PC-9 (cell line): Measurements from ENCODE around the gene KIF26A. TPM values are rescaled to one million over a fixed set of nuclear protein-coding genes. Genes with fewer than 3 reads are reported as not detected.

ENCODE experiments used
- BruUV-seq: library from RNA; stranded (reverse); fragments of 400-500 nt; replicated peaks from 2 replicates; lab custom pipeline; 2021; lab: Mats Ljungman, UMichigan
- CTCF ChIA-PET: fragments of 300-600 bp; sonication (Branson Sonifier 250); formaldehyde crosslinking; loops from one replicate; lab custom pipeline; 2022; ENCODE audit warnings: antibody characterized with exemption; lab: Charles Lee
- POLR2A ChIA-PET: fragments of 300-600 bp; sonication (Branson Sonifier 250); formaldehyde crosslinking; loops from one replicate; lab custom pipeline; 2022; ENCODE audit warnings: antibody characterized with exemption; ENCODE audit not compliant: unreplicated experiment; lab: Charles Lee
- DNase-seq, 2 experiments: peaks; one replicate each; pipeline versions ENCODE4 v3.0.0 to v3.0.0-alpha.2; 2015 to 2022; ENCODE audit warnings: mixed read lengths in 1 of 2
- H2AFZ ChIP-seq: fragments of 200-600 bp; sonication (generic); 2 replicates; pipeline ENCODE4 v1.8.1; 2017; ENCODE audit warnings: antibody characterized with exemption
- H3F3A ChIP-seq: fragments of 200-600 bp; sonication (generic); 2 replicates; pipeline ENCODE4 v1.8.1; 2017; ENCODE audit warnings: antibody characterized with exemption, mild to moderate bottlenecking, low read depth; ENCODE audit not compliant: insufficient read depth
- H3K27ac ChIP-seq: fragments of 200-600 bp; sonication (generic); 2 replicates; pipeline ENCODE4 v1.6.1; 2016; ENCODE audit warnings: mixed run types
- H3K27me3 ChIP-seq: fragments of 200-600 bp; sonication (generic); 2 replicates; pipeline ENCODE4 v1.6.1; 2016; ENCODE audit warnings: low read depth, mixed run types; ENCODE audit not compliant: insufficient read depth
- H3K36me3 ChIP-seq: fragments of 200-600 bp; sonication (generic); 2 replicates; pipeline ENCODE4 v1.6.1; 2016; ENCODE audit warnings: low read depth, mixed run types
- H3K4me1 ChIP-seq: fragments of 200-600 bp; sonication (generic); replicated peaks from 2 replicates; pipeline ENCODE4 v1.6.1; 2016; ENCODE audit warnings: mixed run types; ENCODE audit not compliant: insufficient read depth
- H3K4me2 ChIP-seq: fragments of 200-600 bp; sonication (generic); 2 replicates; pipeline ENCODE4 v1.6.1; 2017; ENCODE audit warnings: mixed run types
- H3K4me3 ChIP-seq: fragments of 200-600 bp; sonication (generic); 2 replicates; pipeline ENCODE4 v1.6.1; 2016; ENCODE audit warnings: mixed run types
- H3K79me2 ChIP-seq: fragments of 200-600 bp; sonication (generic); 2 replicates; pipeline ENCODE4 v1.6.1; 2017; ENCODE audit warnings: low read depth, mixed run types
- H3K9me2 ChIP-seq: fragments of 200-600 bp; sonication (generic); 2 replicates; pipeline ENCODE4 v1.8.1; 2017; ENCODE audit warnings: mild to moderate bottlenecking; ENCODE audit not compliant: insufficient read depth
- H3K9me3 ChIP-seq: fragments of 200-600 bp; sonication (generic); 2 replicates; pipeline ENCODE4 v1.8.1; 2016; ENCODE audit warnings: low read depth; ENCODE audit not compliant: insufficient read depth
- H4K20me1 ChIP-seq: fragments of 200-600 bp; sonication (generic); 2 replicates; pipeline ENCODE4 v1.8.1; 2017; ENCODE audit not compliant: insufficient read depth
- EZH2 ChIP-seq: fragments of 200-600 bp; sonication (generic); IDR thresholded peaks from 2 replicates; pipeline ENCODE4 v1.8.0; 2017; ENCODE audit warnings: antibody characterized with exemption, low read depth
- intact Hi-C: fragments of 100-400 bp; cut with micrococcal nuclease; formaldehyde crosslinking; loops from one replicate; pipeline ENCODE4 v1.10.0; 2022; ENCODE audit not compliant: unreplicated experiment
- total RNA-seq: library from RNA; stranded (reverse); gene quantifications from 2 replicates; pipeline ENCODE4 v1.2.3, GENCODE V29; 2021
- TF ChIP-seq, protein P1 (sequence below): fragments of 200-600 bp; sonication (generic); conservative IDR thresholded peaks from 2 replicates; pipeline ENCODE4 v1.6.1; 2017; ENCODE audit warnings: mixed run types, antibody characterized with exemption, mild to moderate bottlenecking, moderate library complexity

The KIF26A gene
- total RNA-seq, 1 experiment from 2014 or later, result 0.17 TPM

DNA sequence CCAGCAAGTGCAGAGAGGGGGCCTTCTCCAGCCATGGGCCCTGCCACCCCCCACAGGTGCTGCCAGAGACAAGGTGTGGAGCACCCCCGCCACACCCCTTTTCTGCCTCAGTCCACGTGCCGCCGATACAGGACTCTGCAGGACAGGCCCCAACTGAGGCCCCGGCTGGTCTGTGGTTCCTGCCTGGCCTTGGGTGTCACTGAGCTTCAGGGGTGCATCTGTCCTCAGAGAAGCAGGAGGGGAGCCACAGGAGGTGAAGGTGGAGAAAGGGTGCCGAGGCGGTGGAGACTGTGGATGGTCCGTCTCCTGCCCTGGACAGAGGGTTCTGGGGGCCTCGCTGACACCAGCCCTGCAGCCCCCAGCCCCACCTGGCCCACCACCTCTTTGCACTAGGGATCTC is 63.1 kb downstream of the KIF26A start:
- H3K4me2 ChIP-seq, result no peak overlapping the region
- H3K4me1 ChIP-seq, result no peaks in the 10 kb centered on the region
- intact Hi-C loops, result no loop called here
- no peaks in the 10 kb centered on the region for H3F3A ChIP-seq
- H3K27ac ChIP-seq, result no peak overlapping the region
- no peaks in the 10 kb centered on the region for H3K79me2 ChIP-seq
- H3K9me3 ChIP-seq, result no peaks in the 10 kb centered on the region
- H3K27me3 ChIP-seq, result peaks cover 82% of the 10 kb centered on the region
- no peak for DNase-seq
- no peak overlapping the region for H2AFZ ChIP-seq
- TF ChIP-seq EZH2, result no peak
- TF ChIP-seq, protein P1, sequence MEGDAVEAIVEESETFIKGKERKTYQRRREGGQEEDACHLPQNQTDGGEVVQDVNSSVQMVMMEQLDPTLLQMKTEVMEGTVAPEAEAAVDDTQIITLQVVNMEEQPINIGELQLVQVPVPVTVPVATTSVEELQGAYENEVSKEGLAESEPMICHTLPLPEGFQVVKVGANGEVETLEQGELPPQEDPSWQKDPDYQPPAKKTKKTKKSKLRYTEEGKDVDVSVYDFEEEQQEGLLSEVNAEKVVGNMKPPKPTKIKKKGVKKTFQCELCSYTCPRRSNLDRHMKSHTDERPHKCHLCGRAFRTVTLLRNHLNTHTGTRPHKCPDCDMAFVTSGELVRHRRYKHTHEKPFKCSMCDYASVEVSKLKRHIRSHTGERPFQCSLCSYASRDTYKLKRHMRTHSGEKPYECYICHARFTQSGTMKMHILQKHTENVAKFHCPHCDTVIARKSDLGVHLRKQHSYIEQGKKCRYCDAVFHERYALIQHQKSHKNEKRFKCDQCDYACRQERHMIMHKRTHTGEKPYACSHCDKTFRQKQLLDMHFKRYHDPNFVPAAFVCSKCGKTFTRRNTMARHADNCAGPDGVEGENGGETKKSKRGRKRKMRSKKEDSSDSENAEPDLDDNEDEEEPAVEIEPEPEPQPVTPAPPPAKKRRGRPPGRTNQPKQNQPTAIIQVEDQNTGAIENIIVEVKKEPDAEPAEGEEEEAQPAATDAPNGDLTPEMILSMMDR, result no peak
- no TSS peak for BruUV-seq
- CTCF ChIA-PET, result no interaction called here
- no peaks in the 10 kb centered on the region for H3K36me3 ChIP-seq
- POLR2A ChIA-PET, result interaction anchor here (0.5 kb wide), 1 partner anchor 1610 kb away, joined by 4 read pairs; no protein-coding TSS in a partner anchor
- H3K4me3 ChIP-seq, result no peak overlapping the region
- no peaks in the 10 kb centered on the region for H4K20me1 ChIP-seq
- H3K9me2 ChIP-seq, result no peaks in the 10 kb centered on the region

- TF ChIP-seq, protein P1, result no peak
- no peak for TF ChIP-seq EZH2
- CTCF ChIA-PET, result no interaction called here
- intact Hi-C loops, result no loop called here
- Histone ChIP-seq H2AFZ (no peak overlapping the region), H3K9me3 (no peaks in the 10 kb centered on the region), H3F3A (no peaks in the 10 kb centered on the region), H3K4me2 (no peak overlapping the region), H3K9me2 (no peaks in the 10 kb centered on the region), H3K4me3 (no peak overlapping the region), H3K36me3 (no peaks in the 10 kb centered on the region), H3K79me2 (no peaks in the 10 kb centered on the region), H3K27me3 (peaks cover 82% of the 10 kb centered on the region), H4K20me1 (no peaks in the 10 kb centered on the region), H3K27ac (no peak overlapping the region), H3K4me1 (no peaks in the 10 kb centered on the region)
- POLR2A ChIA-PET, result interaction anchor here (0.5 kb wide), 1 partner anchor 1611 kb away, joined by 4 read pairs; no protein-coding TSS in a partner anchor
- DNase-seq, result no peak
- BruUV-seq, result no TSS peak
These were observed 64.1 kb downstream of the KIF26A start for GRCh38 chr14:104202259-104203070.

DNA sequence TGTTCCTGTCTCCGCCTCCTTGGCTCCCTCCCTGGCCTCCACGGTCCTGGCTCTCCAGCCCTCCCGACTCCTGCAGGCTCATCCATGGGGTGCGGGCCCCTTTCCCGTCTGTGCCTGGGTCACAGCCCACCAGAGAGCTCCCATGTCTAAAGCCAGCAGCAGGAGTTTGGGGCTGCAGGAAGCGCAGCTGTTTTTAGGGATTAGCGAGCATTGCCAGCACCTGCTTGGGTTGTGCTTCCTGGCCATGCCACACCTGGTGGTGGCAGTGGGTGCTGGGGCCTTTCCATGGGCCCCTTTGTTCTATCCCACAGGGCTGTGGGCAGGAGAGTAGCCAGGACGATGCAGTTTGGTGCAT is 64.7 kb downstream of the KIF26A start:
- H4K20me1 ChIP-seq, result no peaks in the 10 kb centered on the region
- TF ChIP-seq EZH2, result no peak
- TF ChIP-seq, protein P1, result no peak
- DNase-seq, result no peak
- intact Hi-C loops, result no loop called here
- no peak overlapping the region for H3K4me3 ChIP-seq
- POLR2A ChIA-PET, result no interaction called here
- H2AFZ ChIP-seq, result no peak overlapping the region
- no peaks in the 10 kb centered on the region for H3K36me3 ChIP-seq
- BruUV-seq, result no TSS peak
- CTCF ChIA-PET, result no interaction called here
- no peaks in the 10 kb centered on the region for H3F3A ChIP-seq
- H3K9me2 ChIP-seq, result no peaks in the 10 kb centered on the region
- no peaks in the 10 kb centered on the region for H3K9me3 ChIP-seq
- H3K4me2 ChIP-seq, result no peak overlapping the region
- H3K79me2 ChIP-seq, result no peaks in the 10 kb centered on the region
- no peaks in the 10 kb centered on the region for H3K4me1 ChIP-seq
- no peak overlapping the region for H3K27ac ChIP-seq
- peaks cover 81% of the 10 kb centered on the region for H3K27me3 ChIP-seq
